K562 treated with DMSO at 1 percent for 24 hours (cell line): ENCODE results near the gene IL22. TPM values are rescaled to one million over a fixed set of nuclear protein-coding genes. Genes with fewer than 3 reads are reported as not detected.

ENCODE experiments used
- total RNA-seq: library from RNA; unstranded; fragments of 300-600 nt; gene quantifications from 2 replicates; pipeline ENCODE4 v1.2.3, GENCODE V29; 2022; ENCODE audit warnings: low read depth; ENCODE audit not compliant: insufficient read depth

The IL22 gene, protein sequence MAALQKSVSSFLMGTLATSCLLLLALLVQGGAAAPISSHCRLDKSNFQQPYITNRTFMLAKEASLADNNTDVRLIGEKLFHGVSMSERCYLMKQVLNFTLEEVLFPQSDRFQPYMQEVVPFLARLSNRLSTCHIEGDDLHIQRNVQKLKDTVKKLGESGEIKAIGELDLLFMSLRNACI
- not detected in 2 replicates for total RNA-seq

DNA sequence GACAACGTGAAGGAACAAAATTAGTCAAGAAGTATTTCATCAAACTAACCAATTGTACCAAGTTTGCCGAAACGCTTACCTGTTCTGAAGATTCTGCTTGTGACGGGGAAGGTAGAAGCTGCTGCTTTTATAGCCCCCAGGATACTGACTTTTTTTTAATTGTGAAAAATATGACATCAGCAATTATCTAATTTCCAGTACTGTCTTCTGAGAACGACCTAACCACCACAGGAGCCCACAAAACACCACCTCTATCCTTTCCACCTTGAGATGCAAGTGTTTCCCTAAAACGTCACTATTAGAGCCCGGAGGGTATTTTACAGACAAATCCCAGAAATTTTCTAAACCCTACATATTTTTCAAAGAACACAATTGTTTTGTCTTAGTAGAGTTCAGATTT, at the start of gene IL22:
Gene IL22, minus strand, starts transcription at position 101 of the 400 bp plus-strand sequence. CDS start 156 bp downstream, outside the sequence.

DNA sequence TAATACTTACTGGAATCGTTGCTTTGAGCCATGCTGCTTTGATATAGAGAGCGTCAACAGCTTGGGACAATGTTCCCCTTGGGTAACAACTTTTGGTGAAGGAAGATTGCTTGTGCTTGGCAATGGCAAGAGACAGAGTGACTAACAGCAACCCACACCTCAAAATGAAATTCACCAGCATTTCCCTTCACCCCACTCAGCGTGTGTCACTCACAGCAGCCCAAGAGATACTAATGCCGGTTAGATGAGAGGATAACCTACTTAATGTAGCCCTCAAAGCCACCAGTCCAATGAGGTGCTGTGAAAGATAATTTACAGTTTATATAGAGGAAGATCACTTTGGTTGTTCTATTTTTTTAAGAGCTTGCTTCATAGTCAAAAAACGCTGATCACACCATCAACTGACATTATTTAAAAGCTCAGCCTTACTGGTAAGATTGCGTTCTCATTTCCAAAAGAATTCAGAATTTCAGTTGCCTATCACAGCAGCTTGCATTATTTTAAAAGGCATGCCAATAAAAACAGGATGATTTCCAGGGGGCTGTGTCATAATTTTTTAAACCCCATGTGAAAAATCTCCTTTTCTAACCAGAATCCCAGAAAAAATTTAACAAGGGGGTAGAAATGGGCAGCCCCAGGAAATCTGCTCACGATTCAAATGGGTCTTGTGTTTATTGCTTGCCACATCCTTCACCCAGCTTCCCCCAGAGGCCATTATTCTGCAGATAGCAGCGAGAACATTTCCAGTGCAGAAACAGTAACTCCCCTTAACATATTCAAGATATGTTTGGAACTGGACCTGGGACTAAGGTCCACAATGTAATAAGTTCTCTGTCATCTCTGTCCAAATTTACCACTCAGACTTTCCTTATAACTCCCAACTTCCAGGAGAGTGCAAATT, 27.6 kb downstream of the IL22 start, which contains the start of gene IL26:
Gene IL26, minus strand, starts transcription at position 235 of the 901 bp plus-strand sequence. Its CDS starts 54 bp downstream, at position 181.

Other genes starting within 250 kb of the IL22 start
- not detected in 2 replicates for gene IFNG, start 93.9 kb downstream of the IL22 start, total RNA-seq
- not detected in 2 replicates for gene IL26, start 27.8 kb downstream of the IL22 start, total RNA-seq
- gene MDM1, start 78.8 kb upstream of the IL22 start, total RNA-seq, result 5.1 and 5.6 TPM in 2 replicates